Fibroblast of skin of back (primary cell): ENCODE measurements around the gene CRACR2B.

Experiments used
- DNase-seq: peaks from one replicate; pipeline ENCODE4 v3.0.0-alpha.2; 2013

CRACR2B gene

DNA sequence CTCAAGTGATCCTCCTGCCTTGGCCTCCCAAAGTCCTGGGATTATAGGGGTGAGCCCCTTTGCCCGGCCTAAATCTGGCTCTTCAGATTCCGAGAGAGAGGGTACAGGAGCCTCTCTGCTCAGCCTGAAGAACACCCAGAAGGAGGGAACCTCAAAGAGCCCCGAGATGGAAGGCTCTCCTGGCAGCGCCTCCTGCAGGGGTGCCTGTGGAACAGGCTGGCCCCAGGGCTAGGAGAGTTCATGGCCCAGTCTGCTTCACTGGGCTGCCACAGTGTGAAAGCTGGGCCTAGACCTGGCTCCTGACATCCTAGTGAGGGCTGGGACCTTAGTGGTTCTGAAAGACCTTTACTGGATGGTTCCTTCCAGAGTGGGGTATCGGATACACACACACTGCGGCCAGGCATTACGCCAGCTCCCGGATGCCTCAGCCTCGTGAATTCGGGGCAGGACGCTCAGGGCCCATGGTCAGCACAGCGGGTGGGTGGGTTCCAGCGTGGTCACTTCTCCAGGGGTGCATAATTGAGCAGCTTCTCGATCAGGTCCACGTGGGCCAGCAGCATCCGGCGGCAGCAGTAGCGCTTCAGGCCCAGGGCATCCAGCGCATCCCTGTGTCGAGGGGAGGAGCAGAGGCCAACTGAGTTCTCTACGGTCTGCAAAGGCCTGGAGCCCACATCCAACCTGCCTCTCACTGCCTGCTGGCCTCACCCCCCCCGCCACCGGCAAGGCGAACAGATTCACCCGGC lies 12.3 kb downstream of the CRACR2B start:
- no peak for DNase-seq

DNA sequence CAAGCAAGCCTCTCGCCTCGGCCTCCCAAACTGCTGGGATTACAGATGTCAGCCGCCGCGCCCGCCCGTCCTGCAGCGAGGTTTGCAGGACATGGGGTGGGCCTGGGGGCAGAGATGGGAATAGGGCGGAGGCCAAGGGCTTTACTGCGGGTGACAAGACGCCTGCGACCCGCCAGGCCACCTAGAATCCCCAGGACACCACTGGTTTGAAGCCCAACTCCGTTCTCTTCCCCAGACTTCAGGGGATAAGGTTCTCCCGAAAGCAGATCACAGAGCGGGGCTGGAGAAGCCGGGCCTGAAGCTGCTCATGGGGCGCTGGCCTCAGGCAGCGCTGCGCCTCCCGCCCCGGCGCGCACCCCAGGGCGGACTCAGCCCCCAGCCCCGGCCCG lies 14.3 kb downstream of the CRACR2B start:
- no peak for DNase-seq

DNA sequence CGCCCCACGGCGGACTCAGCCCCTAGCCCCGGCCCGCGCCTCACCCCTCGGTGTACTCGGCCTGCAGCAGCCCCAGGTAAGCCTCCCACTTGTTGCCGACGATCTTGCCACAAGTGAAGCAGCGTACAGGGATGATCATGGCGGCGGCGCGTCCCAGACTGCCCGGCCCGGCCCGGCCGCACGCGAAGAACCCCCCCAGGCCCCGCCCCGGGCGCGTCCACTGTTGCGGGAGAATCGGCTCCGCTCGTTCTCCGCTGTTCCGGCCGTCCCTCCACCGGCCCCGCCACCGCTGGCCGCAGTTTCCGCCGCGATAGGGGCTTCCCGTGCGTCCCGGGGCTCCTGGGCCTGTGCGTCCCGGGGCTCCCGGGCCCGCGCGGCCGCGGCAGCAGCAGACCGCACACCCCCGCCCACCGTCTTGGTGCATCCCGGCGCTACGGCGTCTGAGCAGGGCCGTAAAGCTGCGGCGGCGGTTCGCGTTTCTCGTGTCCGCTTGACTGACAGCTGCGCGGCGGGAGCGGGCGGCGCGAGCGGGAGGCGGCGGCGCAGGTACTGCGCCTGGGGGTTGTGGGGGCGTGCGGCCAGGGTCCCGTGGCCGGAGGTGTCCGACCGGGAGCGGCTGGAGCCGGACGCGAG lies 14.8 kb downstream of the CRACR2B start, which contains the start of the genes POLR2L and TSPAN4:
TSS of gene POLR2L (minus strand) at position 160 of the 633 bp plus-strand sequence. CDS start at position 139, 21 bp downstream.
TSS of gene TSPAN4 (plus strand) at position 483 of the 633 bp plus-strand sequence. CDS start 7,453 bp downstream, outside the sequence.
- DNase-seq, result peak; percentile 88

GRCh38 chr11:843086-843734 lies 15.5 kb downstream of the CRACR2B start:
- no peak for DNase-seq

- peak; percentile 97 for DNase-seq
Measured at GRCh38 chr11:843818-844692, 16.3 kb downstream of the CRACR2B start.

GRCh38 chr11:844693-845644 lies 17.2 kb downstream of the CRACR2B start:
- peak; percentile 90 for DNase-seq

DNA sequence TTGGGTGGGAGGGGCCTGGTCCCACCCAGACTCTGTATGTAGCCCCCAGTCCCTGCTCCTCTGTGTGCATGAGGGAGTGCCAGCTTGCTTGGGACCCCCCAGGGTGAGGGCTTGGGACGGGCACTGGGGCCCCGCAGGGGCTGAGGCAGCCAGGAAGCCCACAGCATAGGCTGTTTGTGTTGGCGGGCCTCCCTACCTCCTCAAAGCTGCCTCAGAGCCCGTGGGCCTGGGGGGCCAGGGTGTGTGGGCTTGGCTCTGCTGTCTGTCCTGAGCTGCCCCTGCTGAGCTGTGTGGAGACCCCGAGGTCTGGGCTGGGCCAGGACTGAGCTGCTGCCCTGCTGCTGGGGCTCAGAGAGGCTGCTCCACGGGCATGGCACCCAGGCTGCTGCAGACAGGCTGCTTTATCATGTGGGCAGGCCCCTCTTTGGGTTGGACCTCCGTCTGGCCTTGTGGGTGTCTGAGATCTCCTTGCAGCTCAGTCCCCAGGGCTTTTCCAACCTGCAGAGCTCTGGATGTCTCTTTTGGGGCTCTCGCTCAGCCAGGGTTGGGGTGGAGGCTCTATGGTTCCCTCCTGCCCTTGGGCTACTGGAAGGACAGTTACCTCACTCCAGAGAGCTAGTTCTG lies 18.3 kb downstream of the CRACR2B start:
- DNase-seq, result peak; percentile 77

DNA sequence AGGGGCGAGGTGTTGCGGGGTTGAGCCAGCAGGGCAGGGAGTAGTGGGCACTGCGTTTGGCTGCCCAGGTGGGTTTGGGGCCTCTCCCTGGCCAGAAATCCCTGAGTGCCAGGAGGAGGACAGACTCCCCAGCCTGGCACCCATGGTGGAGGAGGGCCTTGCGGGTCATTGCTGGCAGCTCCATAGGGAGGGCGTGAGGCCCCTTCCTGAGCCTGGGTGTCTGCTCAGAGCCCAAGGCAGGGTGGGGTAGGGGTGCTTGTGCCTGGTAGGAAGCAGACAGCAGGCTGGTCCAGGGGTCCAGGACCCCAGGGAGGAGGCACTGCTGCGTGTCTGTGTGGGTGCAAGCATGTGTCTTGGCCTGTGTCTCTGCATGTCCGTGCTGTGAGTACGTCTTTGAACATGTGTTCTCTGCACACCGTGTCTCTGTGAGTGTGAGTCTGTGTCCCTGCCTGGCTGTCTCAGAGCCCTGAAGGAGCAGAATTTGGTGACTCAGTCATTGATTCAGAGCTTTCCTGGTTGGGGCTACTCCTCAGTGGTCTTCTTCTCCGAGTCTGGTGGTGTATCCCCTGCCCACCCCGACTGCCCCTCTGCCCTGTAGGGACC lies 18.9 kb downstream of the CRACR2B start:
- peak; percentile 51 for DNase-seq

DNA sequence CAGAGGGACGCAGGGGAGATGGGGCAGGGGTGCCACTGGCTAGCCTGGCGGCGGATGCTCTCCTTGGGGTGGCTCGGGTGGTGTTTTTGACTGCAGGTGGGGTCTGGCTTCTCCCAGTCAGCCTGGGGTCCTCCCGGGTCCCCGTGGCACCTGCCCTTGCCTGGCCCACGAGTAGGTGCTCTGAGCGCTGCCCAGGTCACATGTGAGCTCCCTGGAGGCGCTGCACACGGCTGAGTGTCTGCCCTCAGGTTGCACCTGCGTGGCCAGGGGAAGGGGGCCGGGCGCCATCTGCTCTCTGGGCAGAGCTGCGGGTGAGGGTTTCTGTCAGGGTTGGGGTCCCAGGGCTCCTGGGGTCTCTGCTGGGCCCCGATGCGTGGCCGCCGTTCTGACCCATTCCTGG lies 20.2 kb downstream of the CRACR2B start:
- no peak for DNase-seq

GRCh38 chr11:848380-848931 lies 20.7 kb downstream of the CRACR2B start:
- DNase-seq, result peak; percentile 38

GRCh38 chr11:849104-849824 lies 21.5 kb downstream of the CRACR2B start:
- DNase-seq, result no peak

DNA sequence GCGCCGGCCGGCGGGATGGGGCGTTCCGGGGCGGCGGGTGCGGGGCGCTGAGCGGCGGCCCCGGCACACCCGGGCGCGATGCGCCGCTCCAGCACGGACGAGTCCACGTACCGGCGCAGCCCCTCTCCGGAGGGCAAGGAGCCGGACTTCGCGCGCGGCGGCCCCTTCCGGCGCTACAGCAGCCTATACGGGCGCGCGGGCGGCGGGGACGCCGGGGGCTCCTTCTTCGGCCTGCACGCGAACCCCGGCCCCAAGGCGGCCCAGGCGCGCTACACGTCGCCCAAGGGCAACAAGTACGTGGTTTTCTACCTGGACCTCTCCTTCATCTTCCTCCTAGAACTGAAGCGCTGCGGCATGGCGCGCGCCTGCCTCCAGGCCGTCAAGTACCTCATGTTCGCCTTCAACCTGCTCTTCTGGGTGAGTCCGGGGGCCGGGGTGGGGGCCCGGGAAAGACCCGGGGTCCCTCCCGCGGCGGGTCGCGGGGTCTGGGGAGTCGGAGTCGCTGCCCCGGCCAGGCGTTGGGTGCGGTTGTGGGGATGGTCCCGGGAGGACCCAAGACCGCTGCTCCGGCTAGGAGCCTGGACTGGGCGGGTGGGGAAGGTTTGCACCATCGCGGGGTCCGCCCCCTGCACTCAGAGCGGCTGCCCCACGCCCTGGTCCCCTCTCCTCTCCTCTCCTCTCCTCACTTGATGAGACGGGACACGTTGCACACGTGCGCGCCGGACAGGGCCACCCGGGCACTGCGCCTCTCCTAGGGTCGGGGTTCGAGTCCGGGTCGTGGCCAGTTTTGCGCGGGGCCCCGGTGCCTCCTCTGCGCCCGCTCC lies 22.4 kb downstream of the CRACR2B start:
- no peak for DNase-seq

GRCh38 chr11:850775-851763 lies 23.4 kb downstream of the CRACR2B start:
- DNase-seq, result no peak

DNA sequence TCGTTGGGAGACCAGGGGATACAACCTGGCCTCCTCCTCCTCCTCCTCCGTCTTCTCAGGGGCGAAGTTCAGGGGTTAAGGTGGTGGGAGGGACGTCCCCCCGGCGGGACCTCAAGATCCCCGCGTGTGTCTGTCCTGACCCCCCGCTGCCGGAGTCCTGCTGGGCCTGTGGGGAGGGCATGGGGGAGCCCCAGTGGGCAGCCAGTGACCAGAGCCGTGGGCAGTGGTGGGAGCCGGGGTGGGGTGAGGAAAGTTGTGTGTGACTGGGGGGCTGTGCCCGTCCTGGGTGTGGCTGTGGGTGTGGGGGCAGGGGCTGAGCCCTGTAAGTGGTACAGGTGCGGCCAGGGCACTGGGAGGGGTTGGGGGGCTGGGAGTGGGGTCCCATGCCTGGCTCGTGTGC lies 25.0 kb downstream of the CRACR2B start:
- DNase-seq, result no peak

GRCh38 chr11:853682-854448 lies 26.1 kb downstream of the CRACR2B start:
- DNase-seq, result no peak

- no peak for DNase-seq
Measured at GRCh38 chr11:854601-855329, 27.0 kb downstream of the CRACR2B start.
